OCI-LY3 (cell line): ENCODE results near the gene KDM1B.

Experiments
- H2AFZ ChIP-seq: fragments of 200-600, 300-600 bp; shearing (Covaris generic); 2 replicates; pipeline ENCODE4 v1.6.0; 2014; ENCODE audit warnings: antibody characterized with exemption, low read depth, low read length
- H3K27ac ChIP-seq: fragments of 200-600, 300-600 bp; sonication (generic); 2 replicates; pipeline ENCODE4 v1.5.1; 2014; ENCODE audit warnings: mild to moderate bottlenecking, low read length, moderate library complexity, mixed read lengths
- H3K27me3 ChIP-seq: fragments of 200-600, 300-600 bp; sonication (generic); 2 replicates; pipeline ENCODE4 v1.6.1; 2014; ENCODE audit warnings: low read depth, low read length, mixed read lengths
- H3K36me3 ChIP-seq: fragments of 200-600, 300-600 bp; sonication (generic); replicated peaks from 2 replicates; pipeline ENCODE3; 2014; ENCODE audit warnings: low read depth, low read length, mixed read lengths
- H3K4me1 ChIP-seq: fragments of 300-600, 200-600 bp; sonication (generic); 2 replicates; pipeline ENCODE4 v1.6.1; 2014; ENCODE audit warnings: low read length, mixed read lengths
- H3K4me2 ChIP-seq: fragments of 200-600, 300-600 bp; sonication (generic); 2 replicates; pipeline ENCODE4 v1.6.1; 2014; ENCODE audit warnings: low read length, mixed read lengths
- H3K4me3 ChIP-seq: fragments of 300-600, 200-600 bp; sonication (generic); 2 replicates; pipeline ENCODE4 v1.5.1; 2014; ENCODE audit warnings: antibody characterized with exemption, mild to moderate bottlenecking, low read length, moderate library complexity
- H3K79me2 ChIP-seq: fragments of 300-600, 200-600 bp; shearing (Covaris generic); 2 replicates; pipeline ENCODE4 v1.6.1; 2014; ENCODE audit warnings: mild to moderate bottlenecking, low read length, mixed read lengths
- H3K9ac ChIP-seq: fragments of 300-600, 200-600 bp; shearing (Covaris generic); 2 replicates; pipeline ENCODE4 v1.6.0; 2014; ENCODE audit warnings: mild to moderate bottlenecking, low read length, moderate library complexity
- H3K9me3 ChIP-seq: fragments of 200-600, 300-600 bp; shearing (Covaris generic); 2 replicates; pipeline ENCODE4 v1.6.1; 2014; ENCODE audit warnings: low read length, mixed read lengths; ENCODE audit not compliant: insufficient read depth
- H4K20me1 ChIP-seq: fragments of 200-600, 300-600 bp; sonication (generic); 2 replicates; pipeline ENCODE4 v1.6.1; 2016; ENCODE audit warnings: low read length, mixed read lengths; ENCODE audit not compliant: insufficient read depth
- CTCF ChIP-seq: fragments of 200-600, 300-600 bp; sonication (generic); IDR thresholded peaks from 2 replicates; pipeline ENCODE4 v1.5.1; 2014; ENCODE audit warnings: antibody characterized with exemption, low read length, low read depth
- EZH2phosphoT487 ChIP-seq: fragments of 200-600 bp; shearing (Covaris generic); IDR thresholded peaks from 2 replicates; pipeline ENCODE4 v1.6.1; 2018; ENCODE audit warnings: antibody characterized with exemption, mixed run types, low read depth

Gene KDM1B

GRCh38 chr6:18269717-18270116, 114.5 kb downstream of the KDM1B start:
- H3K4me2 ChIP-seq, result no peak overlapping the region
- H3K4me1 ChIP-seq, result peaks cover 6% of the 10 kb centered on the region; the same call in 1 of the 2 replicates
- H3K27ac ChIP-seq, result no peak overlapping the region
- H3K9me3 ChIP-seq, result no peaks in the 10 kb centered on the region
- no peaks in the 10 kb centered on the region for H3K36me3 ChIP-seq
- H3K9ac ChIP-seq, result no peak overlapping the region
- H4K20me1 ChIP-seq, result no peaks in the 10 kb centered on the region
- TF ChIP-seq EZH2phosphoT487, result no peak
- TF ChIP-seq CTCF, result no peak
- H3K4me3 ChIP-seq, result no peak overlapping the region
- no peaks in the 10 kb centered on the region for H3K27me3 ChIP-seq
- H3K79me2 ChIP-seq, result peaks cover 11% of the 10 kb centered on the region
- no peak overlapping the region for H2AFZ ChIP-seq

- no peaks in the 10 kb centered on the region for H4K20me1 ChIP-seq
- TF ChIP-seq CTCF (no peak), EZH2phosphoT487 (no peak)
- H3K27ac ChIP-seq, result no peak overlapping the region
- no peaks in the 10 kb centered on the region for H3K9me3 ChIP-seq
- no peak overlapping the region for H3K4me3 ChIP-seq
- no peak overlapping the region for H2AFZ ChIP-seq
- no peaks in the 10 kb centered on the region for H3K27me3 ChIP-seq
- no peak overlapping the region for H3K9ac ChIP-seq
- H3K4me1 ChIP-seq, result peaks cover 4% of the 10 kb centered on the region; the same call in 1 of the 2 replicates
- H3K36me3 ChIP-seq, result no peaks in the 10 kb centered on the region
- peaks cover 6% of the 10 kb centered on the region for H3K79me2 ChIP-seq
- no peak overlapping the region for H3K4me2 ChIP-seq
Measured at GRCh38 chr6:18270216-18270615, 115.0 kb downstream of the KDM1B start.
